HEK293 (cell line): ENCODE results near the gene SLC45A2.

Experiments used
- CTCF ChIA-PET: fragments of 350-600 bp; formaldehyde crosslinking; extraction: SDS; loops from one replicate; lab custom pipeline; 2021; ENCODE audit warnings: antibody characterized with exemption; lab: Yijun Ruan, JAX
- POLR2A ChIA-PET: fragments of 300-600 bp; formaldehyde crosslinking; extraction: SDS; loops from one replicate; lab custom pipeline; 2020; ENCODE audit warnings: antibody characterized with exemption, inconsistent platforms; lab: Yijun Ruan, JAX
- H3K27ac ChIP-seq: fragments of 200-500 bp; sonication (Bioruptor generic); 2 replicates; pipeline ENCODE4 v1.5.1; 2014; ENCODE audit warnings: low read depth, low read length, control low read depth, inconsistent platforms; ENCODE audit errors: extremely low read depth
- H3K36me3 ChIP-seq, 2 experiments: fragments of 200-500 bp in 1 of 2; sonication (Bioruptor generic) in 1 of 2; 1 replicate in 1 of 2; 2 replicates in 1 of 2; pipeline ENCODE4 v1.5.1; 2014 to 2017; ENCODE audit warnings: inconsistent platforms in 2 of 2, low read length in 2 of 2; ENCODE audit not compliant: control insufficient read depth in 2 of 2, insufficient read depth in 1 of 2
- H3K4me1 ChIP-seq: fragments of 200-500 bp; sonication (Bioruptor generic); 2 replicates; pipeline ENCODE4 v1.5.1; 2014; ENCODE audit warnings: mild to moderate bottlenecking, low read length, inconsistent platforms; ENCODE audit not compliant: control insufficient read depth, insufficient read depth
- H3K4me3 ChIP-seq: 2 replicates; pipeline ENCODE4 v1.5.1; 2011; ENCODE audit warnings: low read depth, mild to moderate bottlenecking, control low read depth, low read length, moderate library complexity
- H3K9me3 ChIP-seq: fragments of 200-500 bp; sonication (Bioruptor generic); 2 replicates; pipeline ENCODE4 v1.5.1; 2014; ENCODE audit warnings: low read depth, low read length, inconsistent platforms; ENCODE audit not compliant: control insufficient read depth, insufficient read depth
- EGR2 ChIP-seq: fragments of 450-650 bp; formaldehyde crosslinking; IDR thresholded peaks from 2 replicates; pipeline ENCODE4 v1.5.1; 2016; ENCODE audit warnings: low read depth, missing biosample characterization, missing genetic modification characterization
- IKZF3 ChIP-seq: fragments of 450-650 bp; IDR thresholded peaks from 2 replicates; pipeline ENCODE4 v1.5.0; 2018; ENCODE audit warnings: missing biosample characterization, mild to moderate bottlenecking, missing genetic modification characterization, moderate library complexity
- KLF1 ChIP-seq: fragments of 450-650 bp; formaldehyde crosslinking; IDR thresholded peaks from 2 replicates; pipeline ENCODE4 v1.5.1; 2016; ENCODE audit warnings: missing biosample characterization, missing genetic modification characterization
- REPIN1 ChIP-seq: fragments of 450-650 bp; formaldehyde crosslinking; IDR thresholded peaks from 2 replicates; pipeline ENCODE4 v1.5.1; 2017; ENCODE audit warnings: missing biosample characterization, missing genetic modification characterization, low read depth
- ZFP37 ChIP-seq: fragments of 450-650 bp; formaldehyde crosslinking; IDR thresholded peaks from 2 replicates; pipeline ENCODE4 v1.5.1; 2016; ENCODE audit warnings: missing biosample characterization, missing genetic modification characterization
- ZNF114 ChIP-seq: fragments of 450-650 bp; formaldehyde crosslinking; IDR thresholded peaks from 2 replicates; pipeline ENCODE4 v1.5.0; 2017; ENCODE audit warnings: missing biosample characterization, missing genetic modification characterization
- ZNF121 ChIP-seq: fragments of 450-650 bp; formaldehyde crosslinking; IDR thresholded peaks from 2 replicates; pipeline ENCODE4 v1.5.1; 2016; ENCODE audit warnings: missing biosample characterization, missing genetic modification characterization
- ZNF366 ChIP-seq: fragments of 450-650 bp; formaldehyde crosslinking; conservative IDR thresholded peaks from 2 replicates; pipeline ENCODE4 v1.5.1; 2016; ENCODE audit warnings: missing biosample characterization, missing genetic modification characterization
- ZNF529 ChIP-seq: fragments of 450-650 bp; formaldehyde crosslinking; IDR thresholded peaks from 2 replicates; pipeline ENCODE4 v1.5.1; 2017; ENCODE audit warnings: missing genetic modification characterization, missing biosample characterization; ENCODE audit not compliant: insufficient replicate concordance
- ZNF530 ChIP-seq: fragments of 450-650 bp; formaldehyde crosslinking; IDR thresholded peaks from 2 replicates; pipeline ENCODE4 v1.5.1; 2016; ENCODE audit warnings: low read depth, missing biosample characterization, missing genetic modification characterization
- ZNF544 ChIP-seq: fragments of 450-650 bp; formaldehyde crosslinking; IDR thresholded peaks from 2 replicates; pipeline ENCODE4 v1.5.0; 2017; ENCODE audit warnings: missing biosample characterization, missing genetic modification characterization
- ZNF555 ChIP-seq: fragments of 450-650 bp; formaldehyde crosslinking; conservative IDR thresholded peaks from 2 replicates; pipeline ENCODE4 v1.5.1; 2017; ENCODE audit warnings: missing biosample characterization, mild to moderate bottlenecking, missing genetic modification characterization, inconsistent platforms
- ZNF658 ChIP-seq: fragments of 450-650 bp; formaldehyde crosslinking; IDR thresholded peaks from 2 replicates; pipeline ENCODE4; 2016; ENCODE audit warnings: missing biosample characterization, missing genetic modification characterization
- ZNF664 ChIP-seq: fragments of 450-650 bp; formaldehyde crosslinking; IDR thresholded peaks from 2 replicates; pipeline ENCODE4 v1.5.1; 2016; ENCODE audit warnings: missing biosample characterization, missing genetic modification characterization
- TF ChIP-seq, protein P1 (sequence below): fragments of 450-650 bp; formaldehyde crosslinking; IDR thresholded peaks from 2 replicates; pipeline ENCODE4 v1.5.1; 2017; ENCODE audit warnings: missing biosample characterization, missing genetic modification characterization
- TF ChIP-seq, protein P2 (sequence below): fragments of 450-650 bp; formaldehyde crosslinking; IDR thresholded peaks from 2 replicates; pipeline ENCODE4; 2016; ENCODE audit warnings: missing biosample characterization, missing genetic modification characterization
- TF ChIP-seq, protein P3 (sequence below): fragments of 450-650 bp; formaldehyde crosslinking; IDR thresholded peaks from 2 replicates; pipeline ENCODE4 v1.5.1; 2016; ENCODE audit warnings: missing biosample characterization, missing genetic modification characterization
- TF ChIP-seq, protein P4 (sequence below): fragments of 450-650 bp; formaldehyde crosslinking; IDR thresholded peaks from 2 replicates; pipeline ENCODE4 v1.5.1; 2016; ENCODE audit warnings: missing biosample characterization, missing genetic modification characterization
- TF ChIP-seq, protein P5 (sequence below): IDR thresholded peaks from 2 replicates; pipeline ENCODE4 v1.6.1; 2011; ENCODE audit warnings: mild to moderate bottlenecking, low read depth, low read length, borderline replicate concordance

The SLC45A2 gene

DNA sequence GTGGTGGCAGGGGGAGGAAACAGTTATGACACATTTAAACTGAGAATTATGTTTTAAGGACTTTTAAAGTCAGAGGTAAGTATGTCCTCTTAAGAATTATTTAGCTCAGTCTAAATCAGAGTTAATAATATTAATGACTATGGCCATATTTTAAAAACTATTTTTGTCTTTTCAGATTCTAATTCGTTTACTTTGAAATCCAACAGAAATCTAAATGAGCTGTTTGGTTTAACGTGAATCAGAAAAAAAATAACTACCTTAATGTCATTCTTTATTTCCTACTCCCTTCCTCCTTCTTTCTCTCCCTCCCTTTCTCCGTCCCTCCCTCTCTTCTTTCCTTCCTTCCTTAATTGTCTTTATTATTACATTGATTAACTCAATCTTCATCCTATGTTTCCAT lies 43.9 kb upstream of the SLC45A2 start:
- no peaks in the 10 kb centered on the region for H3K36me3 ChIP-seq
- ChIA-PET CTCF (interaction anchor here (0.6 kb wide), 1 partner anchor 173 kb away, joined by 3 read pairs; no protein-coding TSS in a partner anchor), POLR2A (no interaction called here)
- no peak overlapping the region for H3K4me3 ChIP-seq
- H3K9me3 ChIP-seq, result no peaks in the 10 kb centered on the region
- no peaks in the 10 kb centered on the region for H3K4me1 ChIP-seq
- no peak overlapping the region for H3K27ac ChIP-seq
- no peak for TF ChIP-seq ZNF658 (tag by site-specific recombination)
- TF ChIP-seq, protein P1, sequence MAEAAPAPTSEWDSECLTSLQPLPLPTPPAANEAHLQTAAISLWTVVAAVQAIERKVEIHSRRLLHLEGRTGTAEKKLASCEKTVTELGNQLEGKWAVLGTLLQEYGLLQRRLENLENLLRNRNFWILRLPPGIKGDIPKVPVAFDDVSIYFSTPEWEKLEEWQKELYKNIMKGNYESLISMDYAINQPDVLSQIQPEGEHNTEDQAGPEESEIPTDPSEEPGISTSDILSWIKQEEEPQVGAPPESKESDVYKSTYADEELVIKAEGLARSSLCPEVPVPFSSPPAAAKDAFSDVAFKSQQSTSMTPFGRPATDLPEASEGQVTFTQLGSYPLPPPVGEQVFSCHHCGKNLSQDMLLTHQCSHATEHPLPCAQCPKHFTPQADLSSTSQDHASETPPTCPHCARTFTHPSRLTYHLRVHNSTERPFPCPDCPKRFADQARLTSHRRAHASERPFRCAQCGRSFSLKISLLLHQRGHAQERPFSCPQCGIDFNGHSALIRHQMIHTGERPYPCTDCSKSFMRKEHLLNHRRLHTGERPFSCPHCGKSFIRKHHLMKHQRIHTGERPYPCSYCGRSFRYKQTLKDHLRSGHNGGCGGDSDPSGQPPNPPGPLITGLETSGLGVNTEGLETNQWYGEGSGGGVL (tag by site-specific recombination), result no peak
- no peak for TF ChIP-seq IKZF3 (tag by site-specific recombination)
- TF ChIP-seq, protein P2, sequence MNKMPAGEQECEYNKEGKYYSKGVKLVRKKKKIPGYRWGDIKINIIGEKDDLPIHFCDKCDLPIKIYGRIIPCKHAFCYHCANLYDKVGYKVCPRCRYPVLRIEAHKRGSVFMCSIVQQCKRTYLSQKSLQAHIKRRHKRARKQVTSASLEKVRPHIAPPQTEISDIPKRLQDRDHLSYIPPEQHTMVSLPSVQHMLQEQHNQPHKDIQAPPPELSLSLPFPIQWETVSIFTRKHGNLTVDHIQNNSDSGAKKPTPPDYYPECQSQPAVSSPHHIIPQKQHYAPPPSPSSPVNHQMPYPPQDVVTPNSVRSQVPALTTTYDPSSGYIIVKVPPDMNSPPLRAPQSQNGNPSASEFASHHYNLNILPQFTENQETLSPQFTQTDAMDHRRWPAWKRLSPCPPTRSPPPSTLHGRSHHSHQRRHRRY (tag by site-specific recombination), result no peak
- TF ChIP-seq ZNF366 (tag by site-specific recombination), result no peak
- TF ChIP-seq REPIN1 (tag by site-specific recombination), result no peak
- TF ChIP-seq ZNF544 (tag by site-specific recombination), result no peak
- no peak for TF ChIP-seq ZNF529 (tag by site-specific recombination)
- no peak for TF ChIP-seq ZNF664 (tag by site-specific recombination)
- TF ChIP-seq ZNF530, result no peak
- TF ChIP-seq KLF1 (tag by site-specific recombination), result no peak
- TF ChIP-seq, protein P3, sequence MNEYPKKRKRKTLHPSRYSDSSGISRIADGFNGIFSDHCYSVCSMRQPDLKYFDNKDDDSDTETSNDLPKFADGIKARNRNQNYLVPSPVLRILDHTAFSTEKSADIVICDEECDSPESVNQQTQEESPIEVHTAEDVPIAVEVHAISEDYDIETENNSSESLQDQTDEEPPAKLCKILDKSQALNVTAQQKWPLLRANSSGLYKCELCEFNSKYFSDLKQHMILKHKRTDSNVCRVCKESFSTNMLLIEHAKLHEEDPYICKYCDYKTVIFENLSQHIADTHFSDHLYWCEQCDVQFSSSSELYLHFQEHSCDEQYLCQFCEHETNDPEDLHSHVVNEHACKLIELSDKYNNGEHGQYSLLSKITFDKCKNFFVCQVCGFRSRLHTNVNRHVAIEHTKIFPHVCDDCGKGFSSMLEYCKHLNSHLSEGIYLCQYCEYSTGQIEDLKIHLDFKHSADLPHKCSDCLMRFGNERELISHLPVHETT, result no peak
- no peak for TF ChIP-seq EGR2 (tag by site-specific recombination)
- TF ChIP-seq, protein P4, sequence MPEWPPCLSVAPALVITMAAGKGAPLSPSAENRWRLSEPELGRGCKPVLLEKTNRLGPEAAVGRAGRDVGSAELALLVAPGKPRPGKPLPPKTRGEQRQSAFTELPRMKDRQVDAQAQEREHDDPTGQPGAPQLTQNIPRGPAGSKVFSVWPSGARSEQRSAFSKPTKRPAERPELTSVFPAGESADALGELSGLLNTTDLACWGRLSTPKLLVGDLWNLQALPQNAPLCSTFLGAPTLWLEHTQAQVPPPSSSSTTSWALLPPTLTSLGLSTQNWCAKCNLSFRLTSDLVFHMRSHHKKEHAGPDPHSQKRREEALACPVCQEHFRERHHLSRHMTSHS (tag by site-specific recombination), result no peak
- no peak for TF ChIP-seq ZNF114 (tag by site-specific recombination)

DNA sequence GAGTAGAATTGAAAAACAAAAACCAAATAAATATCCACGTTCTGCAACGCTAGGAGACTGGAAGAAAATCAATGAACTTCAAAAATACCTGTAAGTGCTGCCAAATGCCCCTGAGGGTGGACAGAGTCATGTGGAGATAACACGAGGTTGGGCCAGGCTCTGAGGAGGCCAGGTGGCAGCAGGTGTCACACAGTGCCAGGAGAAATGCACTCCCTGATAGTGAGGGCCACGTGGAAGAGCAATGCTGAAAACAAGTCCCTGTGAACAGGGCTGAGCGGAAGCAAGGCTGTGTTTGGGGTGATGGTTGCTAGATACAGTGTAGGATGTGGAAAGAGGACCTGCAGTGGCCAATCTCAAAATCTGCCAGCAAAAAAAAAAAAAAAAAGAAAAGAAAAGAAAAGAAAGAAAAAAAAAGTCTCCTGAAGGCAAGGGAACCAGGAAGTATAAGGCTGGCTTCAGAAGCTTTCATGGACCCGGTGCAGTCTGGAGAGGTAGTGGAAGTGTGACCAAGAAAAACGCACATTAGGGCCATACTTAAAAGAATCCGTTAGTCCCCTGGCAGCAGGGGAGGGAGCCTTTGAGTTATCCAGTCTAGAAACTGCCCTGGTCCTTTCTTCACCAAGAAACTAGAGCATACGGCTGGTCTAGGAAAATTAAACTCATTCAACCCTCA lies 41.7 kb upstream of the SLC45A2 start:
- POLR2A ChIA-PET, result no interaction called here
- H3K4me3 ChIP-seq, result no peak overlapping the region
- TF ChIP-seq ZNF555 (no peak), ZFP37 (tag by site-specific recombination) (no peak), ZNF121 (tag by site-specific recombination) (no peak)
- TF ChIP-seq, protein P5, sequence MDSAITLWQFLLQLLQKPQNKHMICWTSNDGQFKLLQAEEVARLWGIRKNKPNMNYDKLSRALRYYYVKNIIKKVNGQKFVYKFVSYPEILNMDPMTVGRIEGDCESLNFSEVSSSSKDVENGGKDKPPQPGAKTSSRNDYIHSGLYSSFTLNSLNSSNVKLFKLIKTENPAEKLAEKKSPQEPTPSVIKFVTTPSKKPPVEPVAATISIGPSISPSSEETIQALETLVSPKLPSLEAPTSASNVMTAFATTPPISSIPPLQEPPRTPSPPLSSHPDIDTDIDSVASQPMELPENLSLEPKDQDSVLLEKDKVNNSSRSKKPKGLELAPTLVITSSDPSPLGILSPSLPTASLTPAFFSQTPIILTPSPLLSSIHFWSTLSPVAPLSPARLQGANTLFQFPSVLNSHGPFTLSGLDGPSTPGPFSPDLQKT, result no peak
- TF ChIP-seq, all 188 proteins: peak for 0
- no peaks in the 10 kb centered on the region for H3K36me3 ChIP-seq
- no peak overlapping the region for H3K27ac ChIP-seq
- H3K9me3 ChIP-seq, result no peaks in the 10 kb centered on the region
- CTCF ChIA-PET, result interaction anchor here (0.5 kb wide), 1 partner anchor 9 kb away, joined by 3 read pairs; no protein-coding TSS in a partner anchor
- H3K4me1 ChIP-seq, result no peaks in the 10 kb centered on the region
